ENCODE measurements around the gene CFAP92.
"Not testable (repeated sequence)": the region's sequence is repeated elsewhere in the genome, so short reads cannot be mapped to it uniquely, and the experiment has no call there.

The CFAP92 gene

DNA sequence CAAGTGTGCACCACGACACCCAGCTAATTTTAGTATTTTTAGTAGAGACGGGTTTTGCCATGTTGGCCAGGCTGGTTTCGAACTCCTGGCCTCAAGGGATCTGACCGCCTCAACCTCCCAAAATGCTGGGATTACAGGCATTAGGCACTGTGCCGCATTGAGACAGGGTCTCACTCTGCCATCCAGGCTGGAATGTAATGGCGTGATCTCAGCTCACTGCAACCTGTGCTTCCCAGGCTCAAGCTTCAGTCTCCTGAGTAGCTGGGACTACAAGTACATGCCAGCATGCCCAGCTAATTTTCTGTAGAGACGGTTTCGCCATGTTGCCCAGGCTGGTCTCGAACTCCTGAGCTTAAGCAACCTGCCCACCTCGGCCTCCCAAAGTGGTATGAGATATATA is 62.8 kb downstream of the CFAP92 start:
- CTCF ChIA-PET, result no interaction called here
- DNase-seq (ENCODE audit: low spot score), result no peak
- POLR2A ChIA-PET (ENCODE audit: low non-redundant PET), result no interaction called here
- no peak for TF ChIP-seq CTCF (conservative IDR thresholded peaks at IDR 0.05; ENCODE audit: low read depth)
- H3K27ac ChIP-seq, result no peak overlapping the region

GRCh38 chr3:128929364-128929763 is 64.5 kb downstream of the CFAP92 start:
- DNase-seq (ENCODE audit: low spot score), result no peak
- CTCF ChIA-PET, result interaction anchor here (0.6 kb wide), 1 partner anchor 40 kb away, joined by 3 read pairs; no protein-coding TSS in a partner anchor
- POLR2A ChIA-PET (ENCODE audit: low non-redundant PET), result no interaction called here
- no peak for TF ChIP-seq CTCF (conservative IDR thresholded peaks at IDR 0.05; ENCODE audit: low read depth)
- H3K27ac ChIP-seq, result no peak overlapping the region

DNA sequence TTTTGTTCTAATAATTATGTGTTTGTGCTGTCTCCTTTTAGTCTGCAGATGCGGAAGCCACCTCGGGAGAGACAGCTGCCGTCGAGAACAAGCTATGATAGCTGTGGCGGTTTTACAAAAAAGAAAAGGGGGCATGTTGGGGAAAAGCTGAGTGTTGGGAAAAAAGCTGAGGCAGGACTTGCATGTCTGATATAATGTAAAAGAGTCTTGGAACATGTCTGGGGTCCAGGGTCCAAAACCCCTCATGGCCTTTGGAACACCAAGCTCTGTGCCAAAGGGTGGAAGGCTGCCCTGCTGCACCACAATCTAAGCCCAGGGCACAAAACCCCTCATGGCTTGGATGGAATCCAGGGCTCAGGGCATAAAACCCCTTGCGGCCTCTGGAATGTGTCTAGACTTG is 69.9 kb downstream of the CFAP92 start:
- DNase-seq (ENCODE audit: low spot score); H3K27ac ChIP-seq; POLR2A ChIA-PET (ENCODE audit: low non-redundant PET); CTCF ChIA-PET: not testable (repeated sequence)

DNA sequence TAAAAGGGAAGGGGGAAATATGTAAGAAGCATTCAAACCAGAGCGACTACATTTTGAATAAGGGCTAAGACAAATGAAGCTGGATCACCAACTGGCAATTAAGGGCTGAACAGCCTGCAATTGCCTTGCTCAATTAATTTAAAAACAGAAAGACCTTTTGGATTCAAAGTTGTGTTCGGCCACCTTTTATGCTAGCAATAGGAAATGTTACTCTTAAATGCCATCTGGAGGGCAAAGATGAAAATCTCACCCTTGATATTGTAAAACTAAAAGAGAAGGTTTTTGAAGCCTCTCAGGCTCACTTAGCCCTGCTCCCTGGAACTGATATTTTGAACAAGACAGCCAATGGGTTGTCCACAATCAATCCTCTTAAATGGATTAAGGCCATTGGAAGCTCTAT is 70.3 kb downstream of the CFAP92 start:
- no peak for DNase-seq (ENCODE audit: low spot score)
- POLR2A ChIA-PET (ENCODE audit: low non-redundant PET), result no interaction called here
- CTCF ChIA-PET, result no interaction called here
- H3K27ac ChIP-seq, result no peak overlapping the region
- TF ChIP-seq CTCF (conservative IDR thresholded peaks at IDR 0.05; ENCODE audit: low read depth), result no peak

DNA sequence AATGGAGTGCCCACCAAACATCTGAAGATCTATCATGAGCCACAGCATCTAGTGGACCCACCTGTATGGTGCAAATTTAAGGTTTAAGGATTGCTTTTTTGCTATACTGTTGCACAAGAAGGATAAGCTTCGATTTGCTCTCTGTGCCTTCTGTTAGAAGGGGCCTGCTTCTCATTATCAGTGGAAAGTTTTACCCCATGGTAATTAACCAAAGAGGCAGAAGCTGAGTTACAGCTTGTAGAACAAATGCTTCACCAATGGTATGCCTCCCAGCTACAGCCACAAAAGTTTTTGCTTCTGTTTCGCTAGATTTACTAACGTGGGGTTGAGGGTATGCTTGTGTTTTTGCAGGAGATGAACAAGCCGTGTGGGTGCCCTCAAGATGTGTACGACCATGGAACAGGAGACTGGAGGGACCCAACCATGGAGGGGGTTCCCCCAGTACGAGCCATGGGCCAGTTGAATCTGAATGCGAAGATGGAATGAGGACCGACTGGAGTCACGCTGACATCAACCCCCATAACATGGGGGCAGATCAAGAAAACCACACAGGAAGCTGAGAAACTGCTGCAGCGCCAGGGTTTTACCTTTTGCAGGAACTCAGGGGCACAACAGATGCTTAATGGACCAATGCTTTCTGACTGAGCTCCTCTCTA is 70.9 kb downstream of the CFAP92 start:
- ChIA-PET POLR2A (ENCODE audit: low non-redundant PET) (no interaction called here), CTCF (no interaction called here)
- no peak for DNase-seq (ENCODE audit: low spot score)
- no peak for TF ChIP-seq CTCF (conservative IDR thresholded peaks at IDR 0.05; ENCODE audit: low read depth)
- no peak overlapping the region for H3K27ac ChIP-seq

DNA sequence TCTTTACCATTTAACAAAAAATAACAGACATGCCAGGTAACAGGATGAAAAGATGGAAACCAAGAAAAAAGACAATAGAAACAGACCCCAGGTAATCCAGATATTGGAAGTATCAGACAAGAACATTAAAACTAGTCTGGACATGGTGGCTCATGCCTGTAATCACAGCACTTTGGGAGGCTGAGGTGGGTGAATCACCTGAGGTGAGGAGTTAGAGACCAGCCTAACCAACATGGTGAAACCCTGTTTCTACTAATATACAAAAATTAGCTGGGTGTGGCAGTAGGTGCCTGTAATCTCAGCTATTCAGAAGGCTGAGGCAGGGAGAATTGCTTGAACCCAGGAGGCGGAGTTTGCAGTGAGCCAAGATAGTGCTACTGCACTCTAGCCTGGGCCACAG is 73.9 kb downstream of the CFAP92 start:
- DNase-seq (ENCODE audit: low spot score), result no peak
- no peak for TF ChIP-seq CTCF (conservative IDR thresholded peaks at IDR 0.05; ENCODE audit: low read depth)
- H3K27ac ChIP-seq, result no peak overlapping the region
- ChIA-PET POLR2A (ENCODE audit: low non-redundant PET) (no interaction called here), CTCF (no interaction called here)

GRCh38 chr3:128917291-128917690 is 76.6 kb downstream of the CFAP92 start:
- POLR2A ChIA-PET (ENCODE audit: low non-redundant PET), result no interaction called here
- DNase-seq (ENCODE audit: low spot score), result no peak
- H3K27ac ChIP-seq, result no peak overlapping the region
- CTCF ChIA-PET, result interaction anchor here (0.5 to 0.7 kb wide), 2 partner anchors 42 to 247 kb away, joined by 3 to 4 read pairs; no protein-coding TSS in a partner anchor
- TF ChIP-seq CTCF (conservative IDR thresholded peaks at IDR 0.05; ENCODE audit: low read depth), result no peak
